NCI-H1092 (cell line): ENCODE data around the gene NPHP4.
"Not testable (repeated sequence)": the region's sequence is repeated elsewhere in the genome, so short reads cannot be mapped to it uniquely, and the experiment has no call there.

Experiments
- DNase-seq: peaks from one replicate; lab custom pipeline; 2025; lab: John Stamatoyannopoulos, UW

Gene NPHP4

GRCh38 chr1:6023346-6023745, 31.1 kb upstream of the NPHP4 start:
- no peak for DNase-seq

GRCh38 chr1:6022193-6022592, 30.0 kb upstream of the NPHP4 start:
- DNase-seq = no peak

- no peak for DNase-seq
Measured at GRCh38 chr1:6019166-6019845, 27.1 kb upstream of the NPHP4 start.

- DNase-seq = not testable (repeated sequence)
Measured at GRCh38 chr1:6017654-6018053, 25.4 kb upstream of the NPHP4 start.

GRCh38 chr1:6016191-6016865, 24.1 kb upstream of the NPHP4 start:
- no peak for DNase-seq

GRCh38 chr1:6014130-6014999, 22.1 kb upstream of the NPHP4 start:
- no peak for DNase-seq

- DNase-seq = no peak
Measured at GRCh38 chr1:6013491-6013890, 21.3 kb upstream of the NPHP4 start.

- no peak for DNase-seq
Measured at GRCh38 chr1:6012529-6013318, 20.5 kb upstream of the NPHP4 start.

GRCh38 chr1:6011946-6012258, 19.7 kb upstream of the NPHP4 start:
- DNase-seq = no peak

- DNase-seq = no peak
Measured at GRCh38 chr1:6011161-6011945, 19.1 kb upstream of the NPHP4 start.

GRCh38 chr1:6010554-6010953, 18.3 kb upstream of the NPHP4 start:
- DNase-seq = no peak

GRCh38 chr1:6009120-6010040, 17.2 kb upstream of the NPHP4 start:
- DNase-seq = no peak

- no peak for DNase-seq
Measured at GRCh38 chr1:6008696-6009095, 16.5 kb upstream of the NPHP4 start.

- no peak for DNase-seq
Measured at GRCh38 chr1:6008084-6008415, 15.8 kb upstream of the NPHP4 start.

GRCh38 chr1:6007318-6008083, 15.3 kb upstream of the NPHP4 start:
- DNase-seq = no peak

GRCh38 chr1:6006882-6007281, 14.7 kb upstream of the NPHP4 start:
- no peak for DNase-seq

GRCh38 chr1:6005276-6005917, 13.2 kb upstream of the NPHP4 start:
- no peak for DNase-seq

GRCh38 chr1:6004412-6005123, 12.3 kb upstream of the NPHP4 start:
- DNase-seq = no peak
